ENCODE results near the gene PLEKHM2.

The PLEKHM2 gene

DNA sequence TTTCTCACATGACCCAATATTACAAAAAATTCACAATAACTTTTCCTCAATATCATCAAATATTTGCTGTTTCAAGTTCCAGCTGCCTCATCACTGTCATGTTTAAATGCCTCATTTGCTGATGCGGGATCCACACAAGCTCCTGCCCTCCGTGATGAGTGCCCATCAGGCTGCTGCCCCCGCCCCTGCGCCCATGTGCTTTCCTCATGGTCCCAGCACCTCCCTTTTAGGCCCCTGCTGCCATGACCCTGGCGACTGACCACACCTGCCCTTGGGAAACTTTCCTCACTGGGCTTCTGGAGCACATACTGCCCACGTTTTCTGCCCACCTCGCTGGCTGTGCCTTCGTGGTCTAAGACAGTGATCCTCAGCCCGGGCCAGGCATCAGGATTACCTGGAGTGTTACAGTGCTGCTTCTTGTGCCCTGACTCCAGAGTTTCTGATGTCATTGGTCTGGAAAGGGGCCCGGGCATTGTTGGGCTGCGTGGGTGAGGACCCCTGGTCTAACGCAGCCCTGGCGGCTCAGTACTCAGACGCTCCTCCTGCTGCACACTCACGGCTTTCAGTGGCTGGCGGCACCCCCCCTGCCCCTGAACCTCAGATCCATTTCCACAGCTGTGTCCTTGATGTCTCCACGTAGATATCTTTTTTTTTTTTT is 20.5 kb downstream of the PLEKHM2 start:
- DNase-seq: no peak

DNA sequence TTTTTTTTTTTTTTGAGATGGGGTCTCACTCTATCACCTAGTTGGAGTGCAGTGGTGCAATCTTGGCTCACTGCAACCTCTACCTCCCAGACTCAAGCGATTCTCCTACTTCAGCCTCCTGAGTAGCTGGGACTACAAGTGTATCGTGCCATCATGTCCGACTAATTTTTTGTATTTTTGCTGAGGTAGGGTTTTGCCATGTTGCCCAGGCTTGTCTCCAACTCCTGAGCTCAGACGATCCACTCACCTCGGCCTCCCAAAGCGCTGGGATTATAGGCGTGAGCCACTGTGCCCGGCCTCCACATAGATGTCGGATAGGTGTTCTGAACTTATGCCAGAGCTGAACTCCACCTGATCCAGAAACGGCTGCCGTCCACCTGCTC is 21.1 kb downstream of the PLEKHM2 start:
- no peak for DNase-seq

DNA sequence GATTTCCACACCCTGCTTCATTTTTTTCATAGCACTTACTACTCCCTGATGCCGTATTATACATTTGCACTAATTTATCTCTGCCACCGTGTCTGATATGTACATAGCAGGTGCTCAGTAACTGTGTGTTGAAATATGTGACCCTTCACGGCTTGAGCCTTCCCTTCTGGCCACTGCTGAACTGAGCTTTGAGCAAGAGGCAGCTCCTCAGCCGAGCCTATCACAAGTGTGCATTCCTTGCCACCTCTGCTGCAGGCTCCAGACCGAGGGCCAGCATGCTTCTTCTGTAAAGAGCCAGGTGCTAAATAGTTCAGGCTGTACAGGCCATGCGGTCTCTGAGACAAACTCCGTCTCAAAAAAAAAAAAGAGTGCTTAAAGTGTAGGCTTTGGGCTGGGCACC is 22.6 kb downstream of the PLEKHM2 start:
- DNase-seq: no peak

DNA sequence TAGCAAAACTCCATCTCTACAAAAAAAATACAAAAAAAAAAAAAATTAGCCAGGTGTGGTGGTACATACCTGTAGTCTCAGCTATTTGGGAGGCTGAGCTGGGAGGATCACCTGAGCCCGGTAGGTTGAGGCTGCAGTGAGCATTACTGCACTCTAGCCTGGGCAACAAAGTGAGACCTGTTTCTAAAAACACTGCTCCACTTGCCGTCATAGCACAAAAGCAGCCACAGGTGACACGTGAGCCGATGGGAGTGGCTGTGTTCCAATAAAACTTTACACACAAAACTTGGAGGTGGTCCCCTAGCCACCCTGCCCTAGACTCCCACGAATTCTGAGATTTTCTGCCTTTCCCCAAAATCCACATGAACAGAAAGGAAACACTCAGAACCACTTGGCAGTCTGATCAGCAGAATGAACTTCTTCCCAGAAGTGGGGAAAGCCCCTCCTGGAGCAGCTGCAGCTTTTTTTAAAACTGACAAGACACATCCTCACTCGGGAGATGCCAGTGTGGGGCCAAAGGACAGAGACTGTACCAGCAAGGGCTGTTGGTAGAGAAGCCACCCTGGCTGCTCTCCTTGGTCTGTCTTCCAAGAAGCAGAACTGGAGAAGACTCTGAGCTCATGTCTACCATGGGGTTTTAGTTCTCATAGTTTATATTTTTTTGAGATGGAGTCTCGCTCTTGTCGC is 23.3 kb downstream of the PLEKHM2 start:
- DNase-seq: no peak

DNA sequence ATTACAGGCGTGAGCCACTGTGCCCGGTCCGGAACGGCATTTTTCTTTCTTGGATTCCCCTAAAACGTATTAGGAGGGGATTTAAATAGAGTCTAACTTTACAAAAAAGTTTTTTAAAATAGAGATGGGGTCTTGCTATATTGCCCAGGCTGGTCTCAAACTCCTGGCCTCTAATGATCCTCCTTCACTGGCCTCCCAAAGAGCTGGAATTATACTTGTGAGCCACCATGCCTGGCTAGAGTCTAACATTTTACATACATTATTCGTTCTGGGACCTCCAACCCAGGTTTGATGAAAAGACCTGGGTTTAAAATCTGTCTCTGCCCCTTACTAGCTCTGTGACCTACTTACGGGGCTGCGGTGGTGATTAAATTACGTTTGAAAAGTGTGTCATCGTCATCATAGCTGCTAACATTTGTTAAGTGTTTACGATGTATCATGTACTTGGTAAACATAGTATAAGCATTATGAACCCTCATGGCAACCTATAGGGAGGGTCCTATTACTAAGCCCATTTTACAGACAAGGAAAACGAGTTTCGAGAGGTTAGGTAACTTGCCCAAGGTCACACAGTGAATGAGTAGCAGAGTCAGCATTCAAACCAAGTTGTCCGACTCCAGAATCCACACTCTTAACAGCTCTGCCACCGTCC is 24.5 kb downstream of the PLEKHM2 start:
- no peak for DNase-seq

DNA sequence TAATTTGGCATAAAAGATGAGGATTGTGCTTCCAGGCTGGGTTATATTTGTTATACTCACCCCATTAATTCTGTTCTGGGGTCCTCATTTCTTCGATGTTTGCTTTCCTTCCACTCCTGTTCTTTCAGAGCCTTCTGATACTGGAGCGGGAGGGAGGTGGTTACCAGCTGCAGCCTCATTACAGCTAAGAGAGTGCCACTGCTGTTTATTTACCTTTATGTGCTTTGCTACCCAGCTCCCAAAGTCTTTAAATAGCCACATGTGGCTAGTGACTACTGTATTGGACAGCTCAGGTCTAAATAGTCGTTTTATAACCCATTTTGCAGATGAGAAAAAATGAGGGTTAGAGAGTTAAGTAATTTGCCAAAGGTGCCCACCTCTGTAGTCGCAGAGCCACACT is 25.1 kb downstream of the PLEKHM2 start:
- no peak for DNase-seq

DNA sequence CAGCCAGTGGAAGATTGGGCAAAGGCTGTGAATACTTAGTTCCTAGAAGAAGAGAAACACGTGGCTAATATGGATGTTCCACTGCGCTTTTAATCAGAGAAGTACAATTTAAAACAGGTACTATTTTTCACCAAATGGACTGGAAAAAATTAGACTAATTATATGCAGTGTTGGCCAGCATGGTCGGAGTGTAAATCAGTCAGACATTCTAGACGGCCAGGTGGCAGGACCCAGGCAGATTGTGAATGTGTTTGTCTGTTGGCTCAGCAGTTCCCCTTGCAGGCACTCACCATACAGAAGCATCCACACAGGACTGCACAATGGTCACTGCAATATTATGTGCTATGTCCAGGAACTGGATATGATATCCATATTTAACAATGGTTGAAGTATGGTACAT is 28.0 kb downstream of the PLEKHM2 start:
- DNase-seq: no peak

DNA sequence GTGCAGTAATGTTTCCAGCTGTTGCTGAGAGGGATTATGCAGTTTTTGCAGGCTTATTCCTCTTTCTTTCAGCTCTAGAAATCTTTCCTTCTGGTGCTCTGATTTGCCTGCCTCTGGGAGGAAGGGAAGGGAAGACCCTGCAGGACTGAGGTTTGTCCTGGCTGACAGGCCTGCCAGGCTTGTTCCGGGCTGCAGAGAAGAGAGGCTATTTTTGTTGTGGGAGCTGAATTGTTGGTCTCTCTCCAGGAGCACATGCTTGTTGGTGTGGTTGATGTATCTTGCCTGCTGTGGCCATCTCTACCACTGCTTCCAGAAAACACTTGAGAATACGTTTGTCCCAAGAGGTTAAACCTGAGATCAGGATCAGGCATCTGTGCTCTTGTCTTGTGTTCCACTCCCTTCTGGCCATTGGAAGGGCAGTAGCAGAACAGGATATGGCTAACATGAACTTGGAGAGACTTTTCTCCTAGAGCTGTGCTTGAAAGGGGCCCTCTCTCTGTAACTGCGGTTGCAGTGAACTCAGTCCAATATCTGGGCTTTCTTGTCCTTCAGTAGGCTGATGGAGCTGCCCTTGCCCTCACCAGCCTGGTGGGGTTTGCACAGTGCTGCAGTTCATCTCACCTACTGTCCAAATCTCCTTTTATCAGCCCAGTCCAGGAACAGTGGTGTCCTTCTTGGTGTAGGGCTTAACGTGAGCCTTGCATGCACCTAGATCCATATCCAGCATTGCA is 30.5 kb downstream of the PLEKHM2 start:
- no peak for DNase-seq

DNA sequence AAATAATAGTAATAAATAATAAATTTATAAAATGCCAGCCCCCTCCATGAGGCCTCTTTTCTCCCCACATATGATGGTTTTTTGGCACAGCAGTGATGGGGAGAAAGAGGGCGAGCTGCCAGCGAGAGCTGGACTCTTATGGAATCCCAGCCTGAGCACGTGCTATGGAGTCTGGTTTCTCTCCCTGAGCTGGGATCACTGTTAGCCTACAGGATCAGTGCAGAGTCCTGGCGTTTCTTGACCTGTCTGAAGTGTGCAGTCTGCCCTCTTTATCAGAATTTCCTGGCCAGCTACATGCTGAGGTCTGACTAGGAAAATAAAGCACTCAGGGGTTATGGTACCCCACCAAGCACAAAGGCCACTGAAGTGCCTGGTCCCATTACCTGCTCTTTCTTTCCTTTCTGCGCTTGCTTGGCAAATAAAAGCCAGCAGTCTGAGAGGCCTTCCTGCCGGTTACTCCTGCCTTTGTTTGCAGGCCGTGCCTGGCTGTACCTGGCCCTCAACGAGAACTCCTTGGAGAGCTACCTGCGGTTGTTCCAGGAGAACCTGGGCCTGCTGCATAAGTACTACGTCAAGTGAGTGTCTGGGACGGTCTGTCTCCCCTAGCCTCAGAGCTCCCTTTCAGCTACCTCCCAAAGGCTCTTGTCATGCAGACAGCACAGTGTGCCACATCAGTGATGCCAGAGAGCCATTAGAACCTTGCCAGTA is 33.5 kb downstream of the PLEKHM2 start:
- no peak for DNase-seq

DNA sequence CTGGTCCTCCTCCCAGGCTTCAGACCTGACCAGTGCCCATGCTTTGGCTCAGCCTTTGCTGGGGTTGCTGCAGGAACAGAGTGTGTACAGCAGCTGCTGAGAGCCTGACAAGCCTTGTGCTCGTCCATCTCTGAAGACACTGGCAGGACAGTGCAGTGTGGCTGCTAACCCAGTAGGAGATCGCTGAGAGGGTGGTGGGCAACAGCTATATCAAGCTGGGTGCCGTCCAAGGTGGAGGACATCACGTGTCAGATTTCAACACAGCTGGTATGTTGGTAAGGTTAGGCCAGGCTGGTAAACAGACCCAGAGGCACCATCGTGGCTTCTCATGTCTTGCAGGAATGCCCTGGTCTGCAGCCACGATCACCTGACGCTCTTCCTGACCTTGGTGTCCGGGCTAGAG is 34.1 kb downstream of the PLEKHM2 start:
- DNase-seq: no peak

DNA sequence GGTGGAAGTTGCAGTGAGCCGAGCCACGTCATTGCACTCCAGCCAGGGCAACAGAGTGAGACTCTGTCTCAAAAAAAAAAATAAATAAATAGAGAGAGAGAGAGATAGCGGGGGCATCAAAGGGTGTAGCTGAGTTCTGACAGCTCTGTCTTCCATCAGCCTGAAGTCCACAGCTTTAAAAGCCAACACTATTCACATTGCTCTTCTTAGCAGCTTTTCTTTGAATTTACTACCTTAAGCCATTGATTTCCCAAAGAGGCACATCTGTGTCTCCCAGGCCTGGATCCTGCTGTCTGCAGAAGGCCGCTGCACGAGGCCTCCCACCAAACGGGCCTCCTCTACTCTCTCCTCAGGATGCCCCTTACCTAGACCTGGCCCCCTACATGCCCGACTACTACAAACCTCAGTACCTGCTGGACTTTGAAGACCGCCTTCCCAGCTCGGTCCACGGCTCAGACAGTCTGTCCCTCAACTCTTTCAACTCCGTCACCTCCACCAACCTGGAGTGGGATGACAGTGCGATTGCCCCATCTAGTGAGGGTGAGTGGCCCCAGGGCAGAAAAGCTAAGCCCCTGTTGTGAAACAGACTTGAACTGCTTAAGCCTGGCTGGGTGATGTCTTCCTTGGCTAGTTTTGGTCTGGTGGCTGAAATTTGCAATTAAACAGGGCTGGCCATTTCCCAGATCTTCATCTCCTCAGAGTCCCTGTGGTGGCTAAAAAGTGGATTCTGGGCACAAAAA is 35.4 kb downstream of the PLEKHM2 start:
- DNase-seq: no peak

DNA sequence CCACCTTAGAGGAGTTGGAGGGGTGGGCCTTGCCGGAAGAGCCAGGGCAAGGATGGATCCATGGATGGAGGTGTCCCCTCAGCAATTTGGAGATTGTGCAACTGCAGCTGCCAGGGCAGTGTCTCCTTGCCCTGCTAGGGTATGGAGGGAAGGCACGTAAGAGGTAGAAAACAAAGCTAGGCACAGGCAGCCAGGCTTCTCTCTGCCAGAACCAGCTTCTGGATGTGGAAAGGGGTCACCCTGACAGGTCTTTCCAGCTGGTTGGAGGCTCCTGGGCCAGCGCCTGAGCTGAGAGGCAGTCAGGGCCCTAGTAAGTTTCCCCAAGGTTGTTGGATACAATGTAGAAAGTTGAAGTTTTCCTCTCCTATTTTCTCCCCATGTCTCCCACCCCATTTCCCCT is 36.7 kb downstream of the PLEKHM2 start:
- no peak for DNase-seq

DNA sequence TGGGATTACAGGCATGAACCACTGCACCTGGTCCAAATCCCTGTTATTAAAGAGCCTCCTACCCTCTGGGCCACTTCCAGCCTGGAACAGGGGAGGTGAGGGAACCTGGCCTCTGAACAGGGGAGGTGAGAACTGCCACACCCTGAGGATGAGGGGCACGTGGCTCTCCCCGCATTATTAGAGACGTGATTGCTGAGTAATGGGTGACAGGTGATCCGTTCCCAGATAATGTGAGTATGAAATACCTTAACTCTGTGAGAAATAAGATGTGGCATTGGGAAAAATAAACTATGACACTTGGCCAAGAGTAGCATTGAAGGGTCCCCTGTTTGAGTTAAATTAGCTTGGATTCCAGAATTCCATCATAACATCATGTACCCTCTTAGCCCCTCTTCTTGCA is 38.3 kb downstream of the PLEKHM2 start:
- no peak for DNase-seq

DNA sequence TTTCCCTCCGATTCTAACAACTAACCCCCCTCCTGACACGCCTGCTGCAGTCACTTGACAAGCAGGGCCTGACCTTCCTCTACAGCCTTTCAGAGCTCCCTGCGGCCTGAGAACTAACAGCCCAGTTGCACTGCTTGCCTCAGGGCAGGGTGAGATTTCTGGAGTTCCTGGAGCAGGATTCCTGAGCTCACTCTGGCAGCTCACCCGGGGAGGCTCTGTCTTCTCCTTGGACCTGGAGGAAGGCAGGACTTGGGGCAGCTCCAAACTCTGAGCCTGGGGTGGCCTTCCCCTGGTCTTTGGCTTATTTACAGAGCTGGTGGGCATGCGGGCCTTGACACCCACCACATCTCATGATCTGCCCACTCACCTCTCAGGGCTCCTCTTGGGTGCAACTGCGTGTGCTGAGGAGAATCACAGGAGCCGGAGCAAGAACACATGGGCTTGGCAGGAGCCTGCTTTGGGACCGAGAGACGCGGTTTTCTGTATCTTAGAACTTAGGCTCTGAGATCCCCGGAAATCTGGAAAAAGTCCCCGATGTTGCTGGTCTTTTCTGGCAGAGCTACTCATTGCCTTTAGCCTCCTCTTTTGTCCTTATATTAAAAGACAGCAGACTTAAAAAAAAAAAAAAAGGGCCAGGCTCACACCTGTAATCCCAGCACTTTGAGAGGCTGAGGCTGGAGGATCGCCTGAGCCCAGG is 38.9 kb downstream of the PLEKHM2 start:
- no peak for DNase-seq

DNA sequence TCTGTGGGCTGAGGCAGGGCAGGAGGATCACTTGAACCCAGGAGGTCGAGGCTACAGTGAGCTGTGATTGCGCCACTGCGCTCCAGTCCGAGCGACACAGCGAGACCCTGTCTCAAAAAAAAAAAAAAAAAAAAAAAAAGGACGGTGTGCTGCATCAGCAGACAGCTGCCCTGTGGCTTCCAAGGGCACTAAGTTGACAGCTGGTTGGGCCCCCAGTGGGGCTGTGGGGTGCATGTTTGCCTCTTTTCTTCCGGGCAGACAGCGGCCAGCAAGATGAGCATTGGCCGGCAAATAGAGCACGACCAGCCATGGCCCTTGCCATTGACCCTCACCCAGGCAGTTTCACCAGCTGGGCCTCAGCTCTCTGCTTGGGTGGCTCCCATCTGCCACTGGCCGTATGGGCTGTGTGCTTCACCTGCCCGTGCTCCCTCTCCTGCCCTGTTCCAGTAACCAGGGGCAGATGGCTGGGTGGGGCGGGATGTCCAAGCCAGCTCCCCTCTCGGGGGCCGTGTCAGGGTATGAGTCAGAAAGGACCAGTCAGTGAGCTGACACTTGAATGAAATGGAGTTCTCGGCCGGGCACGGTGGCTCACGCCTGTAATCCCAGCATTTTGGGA is 39.6 kb downstream of the PLEKHM2 start:
- DNase-seq: no peak

DNA sequence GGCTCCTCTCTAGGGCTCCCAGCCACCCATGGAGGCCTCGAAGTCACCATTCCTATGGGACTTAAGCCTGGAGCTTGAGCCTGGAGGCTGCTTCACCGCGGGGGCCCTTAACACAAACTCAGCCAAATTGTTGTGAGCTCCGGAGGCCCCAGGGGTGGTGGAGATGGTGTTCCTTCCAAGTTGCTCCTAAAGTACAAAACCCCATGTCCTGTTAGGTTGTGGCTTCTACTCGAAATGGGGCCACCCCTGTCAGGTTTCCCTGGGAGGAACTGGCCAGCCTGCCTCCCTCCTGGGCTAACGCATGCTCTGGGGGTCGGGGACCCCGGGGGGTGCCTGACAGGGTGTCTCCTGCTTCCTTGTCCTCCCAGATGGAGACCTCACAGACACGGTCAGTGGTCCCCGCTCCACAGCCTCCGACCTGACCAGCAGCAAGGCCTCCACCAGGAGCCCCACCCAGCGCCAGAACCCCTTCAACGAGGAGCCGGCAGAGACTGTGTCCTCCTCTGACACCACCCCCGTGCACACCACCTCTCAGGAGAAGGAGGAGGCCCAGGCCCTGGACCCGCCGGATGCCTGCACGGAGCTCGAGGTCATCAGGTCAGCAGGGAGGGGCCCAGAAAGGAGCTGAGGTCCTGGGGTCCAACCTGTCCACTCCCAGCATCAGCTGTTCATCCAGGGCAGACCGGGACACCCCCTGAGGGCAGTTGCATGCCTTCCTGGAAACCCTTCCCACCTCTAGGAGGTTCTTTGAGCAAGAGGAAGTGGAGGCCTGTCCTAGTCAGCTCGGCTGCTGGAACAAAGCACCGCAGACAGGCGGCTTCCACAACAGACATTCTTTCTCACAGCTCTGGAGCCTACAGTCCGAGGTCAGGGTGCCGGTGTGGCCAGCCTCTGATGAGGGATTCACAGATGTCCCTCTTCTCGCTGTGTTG is 41.1 kb downstream of the PLEKHM2 start:
- no peak for DNase-seq

DNA sequence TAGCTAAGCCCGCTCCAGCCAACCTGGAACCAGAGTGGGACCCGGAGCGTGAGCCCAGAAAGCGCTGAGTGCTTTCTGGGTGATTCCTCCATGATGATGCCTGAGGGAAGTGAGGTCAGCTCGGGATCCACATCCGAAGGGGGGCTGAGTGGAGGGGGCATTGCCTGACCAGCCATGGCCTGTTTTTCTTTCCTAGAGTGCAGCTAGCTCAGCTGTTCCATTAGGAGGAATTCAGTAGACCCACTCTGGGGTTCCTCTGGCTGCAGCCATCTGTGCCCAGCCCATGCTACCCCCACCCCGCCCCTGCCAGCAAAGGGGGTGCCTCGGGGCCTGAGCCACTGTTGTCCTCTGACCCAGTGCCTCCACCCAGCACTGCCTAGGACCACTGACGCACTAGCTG is 42.4 kb downstream of the PLEKHM2 start:
- no peak for DNase-seq

DNA sequence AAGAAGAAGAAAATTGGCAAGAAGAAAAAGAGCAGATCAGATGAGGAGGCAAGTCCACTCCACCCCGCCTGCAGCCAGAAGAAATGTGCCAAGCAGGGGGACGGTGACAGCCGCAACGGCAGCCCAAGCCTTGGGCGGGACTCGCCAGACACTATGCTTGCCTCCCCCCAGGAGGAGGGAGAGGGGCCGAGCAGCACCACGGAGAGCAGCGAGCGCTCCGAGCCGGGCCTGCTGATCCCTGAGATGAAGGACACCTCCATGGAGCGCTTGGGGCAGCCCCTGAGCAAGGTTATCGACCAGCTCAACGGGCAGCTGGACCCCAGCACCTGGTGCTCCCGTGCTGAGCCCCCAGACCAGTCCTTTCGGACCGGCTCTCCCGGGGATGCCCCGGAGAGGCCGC is 42.9 kb downstream of the PLEKHM2 start:
- no peak for DNase-seq

DNA sequence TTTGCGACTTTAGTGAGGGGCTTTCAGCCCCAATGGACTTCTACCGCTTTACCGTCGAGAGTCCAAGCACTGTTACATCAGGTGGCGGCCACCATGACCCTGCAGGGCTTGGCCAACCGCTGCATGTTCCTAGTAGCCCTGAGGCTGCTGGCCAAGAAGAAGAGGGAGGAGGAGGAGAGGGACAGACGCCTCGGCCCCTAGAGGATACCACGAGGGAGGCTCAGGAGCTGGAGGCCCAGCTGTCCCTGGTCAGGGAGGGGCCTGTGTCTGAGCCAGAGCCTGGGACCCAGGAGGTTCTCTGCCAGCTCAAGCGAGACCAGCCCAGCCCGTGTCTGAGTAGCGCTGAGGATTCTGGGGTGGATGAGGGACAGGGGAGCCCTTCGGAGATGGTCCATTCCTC is 43.3 kb downstream of the PLEKHM2 start:
- DNase-seq: no peak

DNA sequence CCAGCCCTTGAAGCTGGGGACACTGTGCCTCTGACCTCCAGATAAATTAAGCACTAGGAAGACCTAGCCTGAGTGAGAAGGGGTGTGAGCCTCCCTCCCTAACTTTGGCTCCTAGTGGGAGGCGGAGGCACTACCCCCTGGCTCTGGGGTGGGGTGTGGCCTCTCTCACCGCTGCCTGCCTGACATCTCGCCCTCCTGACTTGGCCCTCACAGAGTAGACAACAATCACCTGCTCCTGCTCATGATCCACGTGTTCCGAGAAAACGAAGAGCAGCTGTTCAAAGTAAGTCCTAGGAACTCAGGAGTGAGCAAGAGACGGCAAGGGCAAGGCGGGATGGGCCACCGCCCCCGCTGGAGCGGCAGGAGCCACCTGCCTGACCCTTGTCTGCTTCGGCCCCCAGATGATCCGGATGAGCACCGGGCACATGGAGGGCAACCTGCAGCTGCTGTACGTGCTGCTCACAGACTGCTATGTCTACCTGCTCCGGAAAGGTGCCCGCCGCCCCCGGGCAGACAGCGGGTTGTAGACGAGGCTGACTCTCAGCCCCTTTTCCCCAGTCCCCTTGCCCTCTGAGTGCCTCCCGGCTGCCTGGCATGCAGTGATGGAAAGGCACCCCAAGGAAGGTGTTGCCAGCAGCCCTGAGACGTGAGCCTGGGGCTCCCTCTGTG is 43.9 kb downstream of the PLEKHM2 start:
- no peak for DNase-seq
